Activated CD4-positive, alpha-beta memory T cell treated with anti-CD3 and anti-CD28 coated beads, Interleukin-2, amount 10 ng/mL, durations not matched to agents 7 days and 5 days (primary cell): ENCODE measurements around the gene KLHL14. TPM values are rescaled to one million over a fixed set of nuclear protein-coding genes. Genes with fewer than 3 reads are reported as not detected.

ENCODE experiments used
- CTCF ChIA-PET: fragments of 350-600 bp; sonication (Branson Sonifier 250); formaldehyde crosslinking; loops from one replicate; lab custom pipeline; 2021; ENCODE audit warnings: antibody characterized with exemption, inconsistent platforms; lab: Charles Lee
- POLR2A ChIA-PET: fragments of 350-600 bp; sonication (Branson Sonifier 250); formaldehyde crosslinking; loops from one replicate; lab custom pipeline; 2021; ENCODE audit warnings: antibody characterized with exemption; lab: Charles Lee
- DNase-seq: peaks from one replicate; pipeline ENCODE4 v3.0.0-alpha.2; 2020
- H3K27ac Mint-ChIP-seq: one replicate; pipeline ENCODE4 v1.8.0; 2021; ENCODE audit warnings: mild to moderate bottlenecking, mixed read lengths
- H3K27me3 Mint-ChIP-seq: one replicate; pipeline ENCODE4 v1.8.0; 2021; ENCODE audit warnings: mixed read lengths
- H3K36me3 Mint-ChIP-seq: one replicate; pipeline ENCODE4 v1.8.0; 2021; ENCODE audit warnings: low read depth, mixed read lengths
- H3K4me1 Mint-ChIP-seq: one replicate; pipeline ENCODE4 v1.8.0; 2021; ENCODE audit warnings: mixed read lengths
- H3K4me3 Mint-ChIP-seq: one replicate; pipeline ENCODE4 v1.8.0; 2021; ENCODE audit warnings: mild to moderate bottlenecking, mixed read lengths
- H3K9me3 Mint-ChIP-seq: one replicate; pipeline ENCODE4 v1.8.0; 2021; ENCODE audit warnings: mixed read lengths
- total RNA-seq, 2 experiments: library from RNA; stranded (reverse); gene quantifications; one replicate each; pipeline ENCODE4 v1.2.3, GENCODE V29; 2021

The KLHL14 gene
- total RNA-seq, 2 experiments from 2014 or later, result not detected

DNA sequence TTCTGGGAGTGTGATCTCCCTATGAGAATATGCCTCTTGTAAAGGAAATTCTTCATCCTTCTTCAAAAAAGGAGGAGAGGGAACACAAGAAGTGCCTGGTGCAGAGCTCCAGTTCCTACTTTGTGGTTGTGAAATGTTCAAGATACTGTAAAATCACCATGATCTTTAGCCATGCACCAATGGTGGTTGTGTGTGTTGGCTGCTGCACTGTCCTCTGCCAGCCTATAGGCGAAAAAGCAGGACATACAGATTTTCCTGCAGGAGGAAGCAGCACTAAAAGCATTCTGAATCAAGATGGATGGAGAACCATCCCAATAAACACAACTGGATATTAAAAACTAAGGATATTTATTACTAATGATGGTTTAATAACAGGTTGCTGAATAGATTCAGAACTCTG, 6.2 kb upstream of the KLHL14 start:
- CTCF ChIA-PET, result no interaction called here
- Mint-ChIP-seq H3K27ac (no peak overlapping the region), H3K27me3 (peaks cover 5% of the 10 kb centered on the region), H3K4me3 (no peak overlapping the region), H3K9me3 (no peaks in the 10 kb centered on the region), H3K4me1 (no peaks in the 10 kb centered on the region), H3K36me3 (no peaks in the 10 kb centered on the region)
- DNase-seq, result no peak
- POLR2A ChIA-PET, result no interaction called here

GRCh38 chr18:32777049-32777448, 4.2 kb upstream of the KLHL14 start:
- no peak overlapping the region for H3K27ac Mint-ChIP-seq

DNA sequence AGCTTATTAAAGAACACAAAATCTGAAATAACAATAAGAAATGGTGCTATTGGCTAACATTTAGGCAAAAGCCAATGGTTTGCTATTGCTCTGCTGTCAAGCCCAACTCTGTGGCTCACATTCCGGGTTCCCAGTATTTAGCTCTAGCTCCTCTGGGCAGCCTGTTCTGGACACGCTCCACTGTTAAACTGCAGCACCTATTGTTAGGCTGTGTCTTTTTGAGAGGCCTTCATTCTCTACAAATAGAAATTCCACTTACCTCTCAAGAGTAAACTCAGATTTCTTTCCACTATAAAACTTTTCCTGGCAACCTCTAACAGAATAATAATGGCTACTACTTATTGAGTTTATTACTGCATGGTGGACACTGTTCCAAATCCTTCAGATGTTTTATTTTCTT, 3.7 kb upstream of the KLHL14 start:
- peaks cover 21% of the 10 kb centered on the region for H3K27me3 Mint-ChIP-seq
- H3K36me3 Mint-ChIP-seq, result no peaks in the 10 kb centered on the region
- ChIA-PET POLR2A (no interaction called here), CTCF (no interaction called here)
- no peak overlapping the region for H3K4me3 Mint-ChIP-seq
- DNase-seq, result no peak
- H3K27ac Mint-ChIP-seq, result no peak overlapping the region
- H3K4me1 Mint-ChIP-seq, result no peaks in the 10 kb centered on the region
- H3K9me3 Mint-ChIP-seq, result no peaks in the 10 kb centered on the region

More at GRCh38 chr18:32777049-32777448, 4.2 kb upstream of the KLHL14 start:
- H3K9me3 Mint-ChIP-seq, result no peaks in the 10 kb centered on the region
- H3K36me3 Mint-ChIP-seq, result no peaks in the 10 kb centered on the region
- H3K4me3 Mint-ChIP-seq, result no peak overlapping the region
- peaks cover 21% of the 10 kb centered on the region for H3K27me3 Mint-ChIP-seq
- CTCF ChIA-PET, result no interaction called here
- no peak for DNase-seq
- POLR2A ChIA-PET, result no interaction called here
- no peaks in the 10 kb centered on the region for H3K4me1 Mint-ChIP-seq

GRCh38 chr18:32775628-32776027, 2.8 kb upstream of the KLHL14 start:
- DNase-seq, result no peak
- H3K27me3 Mint-ChIP-seq, result peaks cover 30% of the 10 kb centered on the region
- no peak overlapping the region for H3K27ac Mint-ChIP-seq
- no peak overlapping the region for H3K4me3 Mint-ChIP-seq
- no peaks in the 10 kb centered on the region for H3K9me3 Mint-ChIP-seq
- H3K36me3 Mint-ChIP-seq, result no peaks in the 10 kb centered on the region
- POLR2A ChIA-PET, result no interaction called here
- H3K4me1 Mint-ChIP-seq, result no peaks in the 10 kb centered on the region
- CTCF ChIA-PET, result no interaction called here

- ChIA-PET POLR2A (no interaction called here), CTCF (no interaction called here)
- H3K36me3 Mint-ChIP-seq, result no peaks in the 10 kb centered on the region
- H3K27me3 Mint-ChIP-seq, result peaks cover 46% of the 10 kb centered on the region
- H3K27ac Mint-ChIP-seq, result no peak overlapping the region
- H3K9me3 Mint-ChIP-seq, result no peaks in the 10 kb centered on the region
- H3K4me3 Mint-ChIP-seq, result no peak overlapping the region
- DNase-seq, result no peak
- no peaks in the 10 kb centered on the region for H3K4me1 Mint-ChIP-seq
These were observed 524 bp upstream of the KLHL14 start for GRCh38 chr18:32773382-32773712.

DNA sequence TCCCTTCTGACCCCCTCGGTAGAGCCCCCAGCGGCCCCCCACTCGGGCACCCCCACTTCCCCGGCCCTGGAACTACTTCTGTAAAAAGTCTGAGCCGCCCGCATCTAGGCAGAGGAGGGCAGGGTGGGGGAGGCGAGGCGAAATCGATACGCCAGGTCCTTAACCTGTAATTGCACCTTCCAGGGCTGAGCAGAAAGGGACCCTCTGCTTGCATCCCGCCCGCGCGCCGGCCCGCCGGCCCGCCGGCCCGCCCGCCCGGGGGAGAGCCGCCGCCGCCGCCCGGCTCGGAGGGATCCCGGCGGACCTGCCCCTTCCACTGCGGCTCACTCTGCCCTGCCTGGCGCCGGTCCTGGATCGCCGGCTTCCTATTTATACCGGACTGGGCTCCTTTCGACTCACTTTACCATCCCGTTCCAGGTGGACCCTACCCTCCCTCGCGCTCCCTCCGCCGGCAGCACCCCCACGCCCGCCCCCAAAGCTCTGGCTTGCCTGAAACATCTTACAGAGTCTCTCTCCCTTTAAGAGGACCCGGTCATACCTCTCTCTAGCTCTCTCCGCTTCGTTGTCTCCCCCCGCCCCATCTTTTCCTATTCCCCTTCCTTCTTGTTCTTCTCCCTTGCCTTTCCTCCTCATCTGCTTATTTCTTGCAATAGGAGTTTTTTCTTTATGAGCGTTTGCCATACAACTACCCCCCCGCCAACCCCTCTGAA, 797 bp downstream of the KLHL14 start:
- POLR2A ChIA-PET, result no interaction called here
- no peaks in the 10 kb centered on the region for H3K4me1 Mint-ChIP-seq
- H3K27me3 Mint-ChIP-seq, result peaks cover 46% of the 10 kb centered on the region
- no peaks in the 10 kb centered on the region for H3K9me3 Mint-ChIP-seq
- H3K4me3 Mint-ChIP-seq, result no peak overlapping the region
- DNase-seq, result no peak
- H3K36me3 Mint-ChIP-seq, result no peaks in the 10 kb centered on the region
- H3K27ac Mint-ChIP-seq, result no peak overlapping the region
- CTCF ChIA-PET, result no interaction called here

DNA sequence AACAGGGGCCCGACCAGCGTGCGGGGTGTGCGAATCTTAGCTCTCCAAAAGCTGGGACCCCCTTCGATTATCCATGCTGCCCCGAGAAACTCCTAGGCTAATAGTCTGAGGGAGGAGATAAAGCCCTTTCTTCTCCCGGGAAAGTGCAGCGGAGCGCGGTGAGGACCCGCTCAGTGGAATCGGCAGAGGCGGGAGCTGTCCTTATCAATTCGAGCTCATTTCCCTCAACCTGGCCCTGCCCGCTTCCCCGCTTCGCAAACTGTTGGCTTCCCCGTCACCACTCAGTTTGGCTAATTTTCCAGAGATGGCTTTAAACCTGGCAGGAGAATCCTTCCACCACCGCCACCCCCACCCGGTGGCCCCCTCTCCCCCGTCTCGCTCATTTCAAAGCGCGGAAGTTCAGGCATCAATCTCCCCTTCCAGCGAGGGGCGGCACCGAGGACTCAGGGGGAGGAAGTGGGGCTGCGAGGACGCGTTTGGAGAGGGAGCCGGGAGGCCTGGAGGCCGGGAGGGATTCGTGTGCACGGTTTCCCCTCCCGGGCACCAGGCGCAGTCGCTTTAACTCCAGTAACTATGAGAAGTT, 1.6 kb downstream of the KLHL14 start:
- H3K27ac Mint-ChIP-seq, result no peak overlapping the region
- no peaks in the 10 kb centered on the region for H3K9me3 Mint-ChIP-seq
- no peak overlapping the region for H3K4me3 Mint-ChIP-seq
- no peak for DNase-seq
- H3K27me3 Mint-ChIP-seq, result peaks cover 46% of the 10 kb centered on the region
- no peaks in the 10 kb centered on the region for H3K4me1 Mint-ChIP-seq
- no peaks in the 10 kb centered on the region for H3K36me3 Mint-ChIP-seq
- POLR2A ChIA-PET, result no interaction called here
- CTCF ChIA-PET, result no interaction called here

GRCh38 chr18:32770666-32771168, 2.1 kb downstream of the KLHL14 start:
- ChIA-PET CTCF (no interaction called here), POLR2A (no interaction called here)
- peaks cover 46% of the 10 kb centered on the region for H3K27me3 Mint-ChIP-seq
- H3K27ac Mint-ChIP-seq, result no peak overlapping the region
- H3K4me3 Mint-ChIP-seq, result no peak overlapping the region
- no peaks in the 10 kb centered on the region for H3K4me1 Mint-ChIP-seq
- no peaks in the 10 kb centered on the region for H3K36me3 Mint-ChIP-seq
- DNase-seq, result no peak
- H3K9me3 Mint-ChIP-seq, result no peaks in the 10 kb centered on the region

DNA sequence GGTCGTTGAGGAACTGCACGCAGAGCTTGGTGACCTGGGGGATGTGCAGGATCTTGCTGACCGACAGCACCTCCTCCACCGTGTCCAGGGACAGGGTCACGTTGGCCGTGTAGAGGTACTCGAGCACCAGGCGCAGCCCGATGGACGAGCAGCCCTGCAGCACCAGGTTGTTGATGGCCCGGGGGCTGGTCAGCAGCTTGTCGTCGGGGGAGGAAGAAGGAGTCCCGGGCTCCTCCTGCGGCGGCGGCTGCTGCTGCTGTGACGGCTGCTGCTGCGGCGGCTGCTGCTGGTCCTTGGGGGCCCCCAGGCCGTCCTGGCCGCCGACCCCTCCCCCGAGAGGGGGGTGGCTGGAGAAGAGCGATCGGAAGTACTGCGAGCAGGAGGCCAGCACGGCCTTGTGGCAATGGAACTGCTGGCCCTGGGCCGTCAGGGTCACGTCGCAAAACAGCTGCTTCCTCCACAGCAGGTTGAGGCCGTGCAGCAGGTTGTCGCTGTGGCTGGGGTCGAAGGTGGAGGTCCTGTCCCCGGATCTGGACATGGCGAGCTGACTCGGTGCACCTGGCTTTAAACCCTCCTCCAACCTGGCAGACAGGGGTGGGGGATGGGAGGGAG, 2.7 kb downstream of the KLHL14 start:
- Mint-ChIP-seq H3K4me3 (no peak overlapping the region), H3K9me3 (no peaks in the 10 kb centered on the region), H3K4me1 (no peaks in the 10 kb centered on the region), H3K36me3 (no peaks in the 10 kb centered on the region), H3K27me3 (peaks cover 44% of the 10 kb centered on the region), H3K27ac (no peak overlapping the region)
- CTCF ChIA-PET, result no interaction called here
- POLR2A ChIA-PET, result no interaction called here
- no peak for DNase-seq

GRCh38 chr18:32769586-32770053, 3.2 kb downstream of the KLHL14 start:
- Mint-ChIP-seq H3K36me3 (no peaks in the 10 kb centered on the region), H3K27ac (no peak overlapping the region), H3K27me3 (peaks cover 44% of the 10 kb centered on the region), H3K9me3 (no peaks in the 10 kb centered on the region), H3K4me3 (no peak overlapping the region), H3K4me1 (no peaks in the 10 kb centered on the region)
- no peak for DNase-seq
- CTCF ChIA-PET, result no interaction called here
- POLR2A ChIA-PET, result no interaction called here

GRCh38 chr18:32769071-32769585, 3.7 kb downstream of the KLHL14 start:
- peaks cover 41% of the 10 kb centered on the region for H3K27me3 Mint-ChIP-seq
- H3K4me3 Mint-ChIP-seq, result no peak overlapping the region
- H3K27ac Mint-ChIP-seq, result no peak overlapping the region
- no peak for DNase-seq
- ChIA-PET CTCF (no interaction called here), POLR2A (no interaction called here)
- H3K36me3 Mint-ChIP-seq, result no peaks in the 10 kb centered on the region
- H3K9me3 Mint-ChIP-seq, result no peaks in the 10 kb centered on the region
- no peaks in the 10 kb centered on the region for H3K4me1 Mint-ChIP-seq

DNA sequence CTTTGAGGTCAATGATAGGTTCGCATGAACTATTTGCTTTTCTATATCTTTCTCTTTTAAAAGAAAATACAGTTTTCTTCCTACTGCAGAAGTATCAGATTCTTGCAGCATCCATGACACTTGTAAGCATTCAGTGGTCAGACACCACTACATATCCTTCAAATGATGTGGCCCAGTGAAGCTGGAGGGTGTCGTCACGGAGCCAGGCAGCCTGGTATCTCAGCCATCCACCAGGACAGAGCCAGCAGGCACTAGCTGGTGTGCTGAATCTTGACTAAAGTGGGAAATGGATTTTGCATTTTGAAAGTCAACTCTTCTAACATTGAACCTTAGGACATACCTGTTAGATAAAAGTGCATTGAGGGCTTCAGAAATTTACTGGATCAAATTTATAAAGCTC, 5.4 kb downstream of the KLHL14 start:
- Mint-ChIP-seq H3K36me3 (no peaks in the 10 kb centered on the region), H3K9me3 (no peaks in the 10 kb centered on the region), H3K27ac (no peak overlapping the region), H3K4me1 (no peaks in the 10 kb centered on the region), H3K4me3 (no peak overlapping the region), H3K27me3 (peaks cover 28% of the 10 kb centered on the region)
- CTCF ChIA-PET, result no interaction called here
- POLR2A ChIA-PET, result no interaction called here
- DNase-seq, result no peak

DNA sequence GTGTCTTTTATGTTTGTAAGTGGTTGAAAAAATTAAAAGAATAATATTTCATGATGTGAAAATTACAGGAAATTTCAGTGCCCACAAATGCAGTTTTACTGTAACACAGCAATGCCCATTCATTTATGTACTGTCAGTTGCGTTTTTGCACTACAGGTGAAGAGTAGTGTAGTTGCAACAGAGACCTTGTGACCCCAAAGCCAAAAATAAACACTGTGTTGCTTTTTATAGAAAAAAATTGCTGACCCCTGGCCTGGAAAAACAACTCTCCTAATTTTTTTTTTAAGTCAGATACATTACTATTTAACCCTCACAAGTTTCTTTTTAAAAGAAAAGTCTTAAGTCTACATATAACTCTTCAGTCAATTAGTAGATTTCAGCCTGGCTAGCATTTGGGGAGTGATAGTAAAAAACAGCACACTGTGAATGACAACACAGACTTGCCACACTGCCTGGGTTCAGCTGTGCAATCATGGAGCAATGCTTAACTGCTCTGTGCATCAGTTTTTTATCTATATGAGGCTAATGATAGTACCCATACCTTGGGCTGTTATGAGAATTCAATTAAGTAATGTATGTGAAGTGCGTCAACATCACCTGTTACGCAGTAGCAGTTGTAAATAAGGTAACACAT, 8.1 kb downstream of the KLHL14 start:
- no peak for DNase-seq
- H3K4me1 Mint-ChIP-seq, result no peaks in the 10 kb centered on the region
- POLR2A ChIA-PET, result no interaction called here
- CTCF ChIA-PET, result no interaction called here
- no peak overlapping the region for H3K27ac Mint-ChIP-seq
- H3K27me3 Mint-ChIP-seq, result peaks cover 14% of the 10 kb centered on the region
- H3K9me3 Mint-ChIP-seq, result no peaks in the 10 kb centered on the region
- H3K36me3 Mint-ChIP-seq, result no peaks in the 10 kb centered on the region
- no peak overlapping the region for H3K4me3 Mint-ChIP-seq
